Body of pancreas (tissue), 4 donors: ENCODE results near the gene TBC1D10B. TPM values are rescaled to one million over a fixed set of nuclear protein-coding genes. Genes with fewer than 3 reads are reported as not detected.
"Not testable (repeated sequence)": the region's sequence is repeated elsewhere in the genome, so short reads cannot be mapped to it uniquely, and the experiment has no call there.

Experiments used
- ATAC-seq: fragments of 150-250 bp; one replicate; pipeline ENCODE4 v1.9.1; 2016
- DNase-seq, 4 donors: peaks; one replicate each; pipeline ENCODE4 v3.0.0-alpha.2; 2019
- H3K27ac ChIP-seq, 4 donors: fragments of 200-600 bp; sonication (generic); 1 replicate in 3 of 4; 2 replicates in 1 of 4; pipeline versions ENCODE4 v1.5.1 to v1.6.1; 2016 to 2019; ENCODE audit warnings: mild to moderate bottlenecking in 1 of 4, mixed read lengths in 1 of 4, moderate library complexity in 1 of 4
- H3K27me3 ChIP-seq, 2 donors: fragments of 200-600 bp; sonication (generic); one replicate each; pipeline ENCODE4 v1.6.0; 2016; ENCODE audit warnings: mild to moderate bottlenecking in 1 of 2
- H3K36me3 ChIP-seq, 2 donors: fragments of 200-600 bp; sonication (generic); replicated peaks in 1 of 2; 2 replicates each; pipeline ENCODE4 v1.5.1; 2016; ENCODE audit warnings: low read depth in 2 of 2; ENCODE audit not compliant: insufficient read depth in 1 of 2
- H3K4me1 ChIP-seq: fragments of 200-600 bp; sonication (generic); one replicate; pipeline ENCODE4 v1.6.0; 2016
- H3K4me3 ChIP-seq, 2 donors: fragments of 200-600 bp; sonication (generic); 1 replicate in 1 of 2; 2 replicates in 1 of 2; pipeline ENCODE4 v1.5.1; 2016 to 2019
- H3K9me3 ChIP-seq, 3 donors: fragments of 200-600 bp; sonication (generic); 1 replicate in 2 of 3; 2 replicates in 1 of 3; pipeline ENCODE4 v1.5.1; 2016
- POLR2A ChIP-seq, 3 donors: fragments of 450-650 bp; IDR thresholded peaks; one replicate each; pipeline ENCODE4 v1.6.1; 2016; ENCODE audit warnings: antibody characterized with exemption in 3 of 3, mild to moderate bottlenecking in 2 of 3
- WGBS, 2 donors: methylation state at CpG; one replicate each; pipeline ENCODE4 v1.1.5; 2017; 5-methylcytosine and 5-hydroxymethylcytosine counted together
- intact Hi-C: fragments of 100-400 bp; cut with DNase I; formaldehyde crosslinking; loops from one replicate; pipeline ENCODE4 v1.15.1; 2023
- total RNA-seq, 2 donors: library from RNA; depleted of rRNA; stranded (reverse); fragments of >200 nt; gene quantifications; one replicate each; pipeline ENCODE4 v1.1.0, GENCODE V29; 2016
- TF ChIP-seq, protein P1 (sequence below), 7 experiments: fragments of 450-650 bp in 4 of 7; fragments of 200-600 bp in 3 of 7; sonication (generic) in 3 of 7; IDR thresholded peaks; one replicate each; pipeline ENCODE4 v1.5.1; 2016 to 2019; ENCODE audit warnings: antibody characterized with exemption in 7 of 7

Gene TBC1D10B
- total RNA-seq, 2 donors from 2014 or later = 17.9 to 22.1 TPM

DNA sequence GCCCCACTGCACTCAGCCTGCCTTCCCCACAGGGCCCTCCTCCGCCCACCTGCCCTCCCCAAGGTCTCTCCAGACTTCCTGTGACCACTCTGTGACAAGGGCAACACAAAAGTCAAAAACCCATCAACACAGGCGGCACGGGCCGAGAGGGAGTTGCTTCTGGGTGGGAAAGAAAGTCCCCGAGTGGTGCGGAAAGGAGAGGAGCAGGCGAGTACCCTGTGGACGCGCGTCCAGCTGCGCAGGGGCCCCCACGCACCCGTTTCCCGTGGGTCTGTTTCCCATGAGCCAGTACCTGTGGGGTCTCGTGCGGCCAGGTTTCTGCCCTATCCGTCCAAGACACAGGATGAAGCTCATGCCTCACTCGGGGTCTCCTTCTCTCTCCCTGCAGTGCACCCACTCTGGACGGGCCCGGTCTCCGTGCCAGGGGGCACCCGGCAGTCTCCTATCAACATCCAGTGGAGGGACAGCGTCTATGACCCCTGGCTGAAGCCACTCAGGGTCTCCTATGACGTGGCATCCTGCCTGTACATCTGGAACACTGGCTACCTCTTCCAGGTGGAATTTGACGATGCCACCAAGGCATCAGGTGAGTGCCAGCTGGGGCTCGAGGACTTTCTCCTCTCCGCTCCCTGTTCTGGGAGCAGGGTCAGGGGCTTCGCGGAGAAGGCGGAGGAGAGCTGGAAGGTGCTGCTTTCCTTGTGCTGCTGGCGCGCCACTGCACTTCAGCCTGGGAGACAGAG, 27.4 kb downstream of the TBC1D10B start:
- Histone ChIP-seq H3K4me3 (no peak overlapping the region), H3K4me1 (no peaks in the 10 kb centered on the region), H3K27me3 (no peaks in the 10 kb centered on the region), H3K9me3 (no peaks in the 10 kb centered on the region), H3K27ac (no peak overlapping the region), H3K36me3 (no peaks in the 10 kb centered on the region)
- intact Hi-C loops = no loop called here
- WGBS, 2 donors = 85 to 88% methylated on average over 23 to 31 of the region's 32 CpGs
- ATAC-seq (no peak), DNase-seq (no peak)
- TF ChIP-seq POLR2A (IDR thresholded peaks at IDR 0.05) = no peak
- TF ChIP-seq, protein P1, sequence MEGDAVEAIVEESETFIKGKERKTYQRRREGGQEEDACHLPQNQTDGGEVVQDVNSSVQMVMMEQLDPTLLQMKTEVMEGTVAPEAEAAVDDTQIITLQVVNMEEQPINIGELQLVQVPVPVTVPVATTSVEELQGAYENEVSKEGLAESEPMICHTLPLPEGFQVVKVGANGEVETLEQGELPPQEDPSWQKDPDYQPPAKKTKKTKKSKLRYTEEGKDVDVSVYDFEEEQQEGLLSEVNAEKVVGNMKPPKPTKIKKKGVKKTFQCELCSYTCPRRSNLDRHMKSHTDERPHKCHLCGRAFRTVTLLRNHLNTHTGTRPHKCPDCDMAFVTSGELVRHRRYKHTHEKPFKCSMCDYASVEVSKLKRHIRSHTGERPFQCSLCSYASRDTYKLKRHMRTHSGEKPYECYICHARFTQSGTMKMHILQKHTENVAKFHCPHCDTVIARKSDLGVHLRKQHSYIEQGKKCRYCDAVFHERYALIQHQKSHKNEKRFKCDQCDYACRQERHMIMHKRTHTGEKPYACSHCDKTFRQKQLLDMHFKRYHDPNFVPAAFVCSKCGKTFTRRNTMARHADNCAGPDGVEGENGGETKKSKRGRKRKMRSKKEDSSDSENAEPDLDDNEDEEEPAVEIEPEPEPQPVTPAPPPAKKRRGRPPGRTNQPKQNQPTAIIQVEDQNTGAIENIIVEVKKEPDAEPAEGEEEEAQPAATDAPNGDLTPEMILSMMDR (IDR thresholded peaks at IDR 0.05) = no peak

DNA sequence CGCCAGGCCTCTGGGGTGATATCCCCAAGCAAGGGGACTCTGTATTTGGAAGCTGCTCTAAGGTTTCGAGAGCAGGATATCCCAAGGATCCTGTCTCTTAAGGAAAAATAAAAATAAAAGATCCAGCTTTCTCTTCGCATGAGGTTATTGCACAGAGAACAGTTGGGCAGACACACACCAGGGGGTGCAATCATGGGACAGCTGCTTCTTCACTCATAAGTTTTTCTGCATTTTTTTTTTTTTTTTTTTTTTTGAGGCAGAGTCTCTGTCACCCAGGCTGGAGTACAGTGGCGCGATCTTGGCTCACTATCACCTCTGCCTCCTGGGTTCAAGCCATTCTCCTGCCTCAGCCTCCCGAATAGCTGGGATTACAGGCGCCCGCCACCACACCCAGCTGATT, 28.3 kb downstream of the TBC1D10B start:
- intact Hi-C loops, H3K27me3 ChIP-seq, H3K27ac ChIP-seq, H3K36me3 ChIP-seq, DNase-seq, H3K4me3 ChIP-seq, ATAC-seq, H3K4me1 ChIP-seq, H3K9me3 ChIP-seq: not testable (repeated sequence)
- WGBS, 2 donors = 92 to 96% methylated on average over 8 of the region's 8 CpGs

DNA sequence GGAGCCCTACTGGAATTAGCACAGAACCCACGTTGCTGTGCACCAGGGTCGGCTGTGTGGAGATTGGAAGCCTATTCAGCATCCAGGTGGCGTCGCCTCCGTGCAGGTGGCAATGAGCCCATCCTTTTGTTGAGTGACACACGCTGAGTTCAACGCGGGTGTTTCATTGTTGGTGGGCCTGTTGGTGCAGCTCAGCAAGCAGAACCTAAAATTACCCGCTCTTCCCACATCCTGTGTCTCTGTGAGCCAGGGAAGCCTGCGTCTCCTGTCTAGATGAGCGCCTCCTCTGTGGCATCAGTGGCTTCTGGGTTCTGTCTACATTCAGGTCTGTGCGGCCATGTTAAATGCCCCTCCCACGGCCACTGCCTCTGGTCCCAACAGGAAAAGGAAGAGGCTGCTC, 29.7 kb downstream of the TBC1D10B start:
- H3K27ac ChIP-seq = no peak overlapping the region
- H3K36me3 ChIP-seq = no peaks in the 10 kb centered on the region
- no peaks in the 10 kb centered on the region for H3K9me3 ChIP-seq
- TF ChIP-seq POLR2A (IDR thresholded peaks at IDR 0.05) = no peak
- TF ChIP-seq, protein P1 (IDR thresholded peaks at IDR 0.05) = no peak
- 80 to 82% methylated on average over 13 of the region's 13 CpGs for WGBS, 2 donors
- no peak overlapping the region for H3K4me3 ChIP-seq
- H3K27me3 ChIP-seq = no peaks in the 10 kb centered on the region
- ATAC-seq (no peak), DNase-seq (no peak)
- peaks cover 6% of the 10 kb centered on the region for H3K4me1 ChIP-seq
- intact Hi-C loops = no loop called here

- WGBS, 2 donors = 84 to 92% methylated on average over 3 to 5 of the region's 5 CpGs
- H3K4me1 ChIP-seq, DNase-seq, H3K9me3 ChIP-seq, H3K36me3 ChIP-seq, ATAC-seq, H3K27me3 ChIP-seq, intact Hi-C loops, H3K4me3 ChIP-seq, H3K27ac ChIP-seq: not testable (repeated sequence)
Measured at GRCh38 chr16:30338715-30339114, 31.6 kb downstream of the TBC1D10B start.

- H3K27ac ChIP-seq, ATAC-seq: not testable (repeated sequence)
- WGBS, 2 donors = 94 to 96% methylated on average over 7 to 10 of the region's 10 CpGs
Measured at GRCh38 chr16:30337964-30338357, 32.3 kb downstream of the TBC1D10B start.

DNA sequence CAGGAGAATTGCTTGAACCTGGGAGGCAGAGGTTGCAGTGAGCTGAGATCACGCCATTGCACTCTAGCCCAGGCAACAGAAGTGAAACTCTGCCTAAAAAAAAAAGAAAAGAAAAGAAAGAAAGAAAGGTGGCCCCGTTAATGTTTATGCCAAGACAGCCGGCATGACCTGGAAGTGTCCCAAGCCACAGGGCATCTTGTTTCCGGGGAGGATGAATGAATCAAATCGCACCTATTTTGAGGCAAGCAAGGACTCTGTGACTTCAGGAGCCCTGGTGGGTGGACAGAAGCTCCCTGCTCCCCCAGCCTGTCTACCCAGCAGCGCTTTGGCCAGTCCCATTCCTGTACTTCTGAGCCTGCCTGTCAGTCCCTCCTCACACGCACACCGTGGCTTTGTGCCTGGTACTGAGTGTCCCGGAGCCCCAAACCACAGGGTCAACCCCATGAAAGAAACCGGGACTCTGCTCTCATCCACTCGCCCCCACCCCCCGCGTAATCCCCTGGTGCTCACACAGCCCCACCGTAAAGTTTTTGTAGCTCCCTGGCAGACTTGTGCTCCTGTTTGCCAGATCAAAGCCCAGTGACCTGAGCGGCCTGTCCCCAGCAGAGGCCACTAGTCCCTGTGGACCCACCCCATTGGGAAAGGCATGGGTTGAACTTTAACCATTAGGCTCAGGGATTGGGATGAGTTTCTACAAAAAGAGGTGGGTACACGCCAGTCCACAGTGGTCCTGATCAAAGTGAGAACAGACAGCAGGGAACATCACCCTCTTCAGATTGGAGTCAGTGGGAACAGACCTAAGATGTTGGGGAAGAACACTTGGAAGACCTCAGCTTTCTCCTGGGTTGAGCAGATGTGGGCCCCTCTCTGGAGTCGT, 34.5 kb downstream of the TBC1D10B start:
- H3K4me1 ChIP-seq = peaks cover 8% of the 10 kb centered on the region

More at GRCh38 chr16:30337964-30338357, 32.3 kb downstream of the TBC1D10B start:
- H3K4me3 ChIP-seq, H3K9me3 ChIP-seq, H3K27me3 ChIP-seq, H3K4me1 ChIP-seq, DNase-seq, H3K36me3 ChIP-seq, intact Hi-C loops: not testable (repeated sequence)

More for the DNA sequence above, 34.5 kb downstream of the TBC1D10B start:
- 31 to 32% methylated on average over 12 to 17 of the region's 17 CpGs for WGBS, 2 donors
- no peaks in the 10 kb centered on the region for H3K9me3 ChIP-seq
- H3K36me3 ChIP-seq = no peaks in the 10 kb centered on the region
- ATAC-seq (peak; percentile 5), DNase-seq (peak; percentile 22 to 45 (median 32))
- TF ChIP-seq, protein P1 (IDR thresholded peaks at IDR 0.05) = no peak
- no peak for TF ChIP-seq POLR2A (IDR thresholded peaks at IDR 0.05)
- peak overlapping the region; percentile 62 to 83 for H3K4me3 ChIP-seq
- no peaks in the 10 kb centered on the region for H3K27me3 ChIP-seq
- intact Hi-C loops = no loop called here
- H3K27ac ChIP-seq = peak overlapping the region; percentile 89 to 98 (median 95)
